PC-3 (cell line): ENCODE data around the gene UBR3. TPM values are rescaled to one million over a fixed set of nuclear protein-coding genes. Genes with fewer than 3 reads are reported as not detected.

Source experiments
- ATAC-seq: fragments of 200-7000 bp; cut with Tn5 transposase; 2 replicates; pipeline ENCODE4 v1.9.1; 2020; ENCODE audit warnings: mild to moderate bottlenecking, moderate library complexity
- BruUV-seq: library from RNA; stranded (reverse); fragments of 400-500 nt; replicated peaks from 2 replicates; lab custom pipeline; 2021; lab: Mats Ljungman, UMichigan
- CTCF ChIA-PET: fragments of 300-600 bp; sonication (Branson Sonifier 250); formaldehyde crosslinking; loops from one replicate; lab custom pipeline; 2022; ENCODE audit warnings: antibody characterized with exemption; lab: Charles Lee
- POLR2A ChIA-PET: fragments of 300-600 bp; sonication (Branson Sonifier 250); formaldehyde crosslinking; loops from one replicate; lab custom pipeline; 2022; ENCODE audit warnings: antibody characterized with exemption; ENCODE audit not compliant: unreplicated experiment; lab: Charles Lee
- DNase-seq: peaks from one replicate; pipeline ENCODE4 v3.0.0-alpha.2; 2015
- H2AFZ ChIP-seq: fragments of 300-600 bp; sonication (generic); 2 replicates; pipeline ENCODE4 v1.6.0; 2016; ENCODE audit warnings: antibody characterized with exemption, low read length
- H3F3A ChIP-seq: fragments of 300-600 bp; sonication (generic); one replicate; pipeline ENCODE4 v1.6.0; 2017; ENCODE audit warnings: antibody characterized with exemption, low read length, control low read depth, mild to moderate bottlenecking; ENCODE audit not compliant: unreplicated experiment
- H3K27ac ChIP-seq: fragments of 300-600 bp; sonication (generic); 2 replicates; pipeline ENCODE4 v1.5.1; 2016; ENCODE audit warnings: mild to moderate bottlenecking, low read length
- H3K27me3 ChIP-seq: fragments of 300-600 bp; sonication (generic); 2 replicates; pipeline ENCODE4 v1.6.1; 2016; ENCODE audit warnings: low read length, mixed read lengths
- H3K36me3 ChIP-seq: fragments of 300-600 bp; sonication (generic); 2 replicates; pipeline ENCODE4 v1.6.1; 2016; ENCODE audit warnings: low read depth, mixed run types, low read length, mixed read lengths
- H3K4me1 ChIP-seq: fragments of 300-600 bp; sonication (generic); 2 replicates; pipeline ENCODE4 v1.5.1; 2016; ENCODE audit warnings: low read length; ENCODE audit not compliant: insufficient read depth
- H3K4me2 ChIP-seq: fragments of 300-600 bp; sonication (generic); 2 replicates; pipeline ENCODE4 v1.6.0; 2016; ENCODE audit warnings: low read length
- H3K4me3 ChIP-seq: fragments of 300-600 bp; sonication (generic); 2 replicates; pipeline ENCODE4 v1.5.1; 2016; ENCODE audit warnings: mild to moderate bottlenecking, low read length, mixed read lengths
- H3K79me2 ChIP-seq: fragments of 300-600 bp; sonication (generic); 2 replicates; pipeline ENCODE4 v1.6.1; 2017; ENCODE audit warnings: low read length, mixed read lengths
- H3K9ac ChIP-seq: fragments of 300-600 bp; sonication (generic); 2 replicates; pipeline ENCODE4 v1.6.0; 2016; ENCODE audit warnings: mild to moderate bottlenecking, low read length
- H3K9me2 ChIP-seq: fragments of 300-600 bp; sonication (generic); replicated peaks from 2 replicates; pipeline ENCODE4 v1.6.1; 2016; ENCODE audit warnings: mixed run types, low read length, mixed read lengths
- H3K9me3 ChIP-seq: fragments of 300-600 bp; sonication (generic); 2 replicates; pipeline ENCODE4 v1.6.1; 2016; ENCODE audit warnings: low read length, mixed read lengths
- H4K20me1 ChIP-seq: fragments of 300-600 bp; sonication (generic); 2 replicates; pipeline ENCODE4 v1.6.1; 2016; ENCODE audit warnings: low read length, mixed read lengths
- CTCF ChIP-seq: fragments of 300-600 bp; sonication (generic); conservative IDR thresholded peaks from 2 replicates; pipeline ENCODE4 v1.5.1; 2017; ENCODE audit warnings: antibody characterized with exemption, low read depth, mild to moderate bottlenecking, low read length
- EZH2 ChIP-seq: fragments of 300-600 bp; sonication (generic); IDR thresholded peaks from one replicate; pipeline ENCODE4 v1.6.1; 2017; ENCODE audit warnings: antibody characterized with exemption, mild to moderate bottlenecking, low read length; ENCODE audit not compliant: unreplicated experiment
- EZH2phosphoT487 ChIP-seq: fragments of 300-600 bp; sonication (generic); IDR thresholded peaks from 2 replicates; pipeline ENCODE4 v1.6.1; 2018; ENCODE audit warnings: mild to moderate bottlenecking, antibody characterized with exemption, low read length, borderline replicate concordance
- intact Hi-C: fragments of 100-400 bp; cut with micrococcal nuclease; formaldehyde crosslinking; loops from 2 replicates; pipeline ENCODE4 v1.9.0; 2023
- total RNA-seq: library from RNA; depleted of rRNA; stranded (reverse); fragments of >200 nt; gene quantifications from 2 replicates; pipeline ENCODE4 v1.2.3, GENCODE V29; 2014

UBR3 gene
- total RNA-seq, 1 experiment from 2014 or later, result 30.9 TPM

- H2AFZ ChIP-seq, result no peak overlapping the region
- H3K79me2 ChIP-seq, result peaks cover 97% of the 10 kb centered on the region
- H3K36me3 ChIP-seq, result peaks cover 11% of the 10 kb centered on the region; the same call in 1 of the 2 replicates
- no peak for TF ChIP-seq CTCF
- no peak overlapping the region for H3K4me2 ChIP-seq
- H3K27me3 ChIP-seq, result no peaks in the 10 kb centered on the region
- H3K9ac ChIP-seq, result no peak overlapping the region
- H3K9me2 ChIP-seq, result no peaks in the 10 kb centered on the region
- ChIA-PET CTCF (no interaction called here), POLR2A (no interaction called here)
- BruUV-seq, result no TSS peak
- no peaks in the 10 kb centered on the region for H3K9me3 ChIP-seq
- no peaks in the 10 kb centered on the region for H3K4me1 ChIP-seq
- intact Hi-C loops, result no loop called here
- H3K4me3 ChIP-seq, result no peak overlapping the region
- H4K20me1 ChIP-seq, result peaks cover 11% of the 10 kb centered on the region
- DNase-seq (no peak), ATAC-seq (no peak)
- H3F3A ChIP-seq, result no peaks in the 10 kb centered on the region
- no peak overlapping the region for H3K27ac ChIP-seq
Observed at GRCh38 chr2:169834401-169834800, 7.1 kb downstream of the UBR3 start.

- Histone ChIP-seq H3F3A (no peaks in the 10 kb centered on the region), H3K27me3 (no peaks in the 10 kb centered on the region), H4K20me1 (no peaks in the 10 kb centered on the region), H3K9me3 (no peaks in the 10 kb centered on the region), H3K79me2 (peaks cover 85% of the 10 kb centered on the region), H3K36me3 (peaks cover 6% of the 10 kb centered on the region; the same call in 1 of the 2 replicates), H3K9ac (no peak overlapping the region), H3K4me1 (no peaks in the 10 kb centered on the region), H3K4me2 (no peak overlapping the region), H3K9me2 (no peaks in the 10 kb centered on the region), H3K4me3 (no peak overlapping the region), H3K27ac (no peak overlapping the region), H2AFZ (no peak overlapping the region)
- no TSS peak for BruUV-seq
- DNase-seq (no peak), ATAC-seq (no peak)
- intact Hi-C loops, result no loop called here
- CTCF ChIA-PET, result no interaction called here
- TF ChIP-seq CTCF (no peak), EZH2phosphoT487 (no peak), EZH2 (no peak)
- POLR2A ChIA-PET, result no interaction called here
Observed at GRCh38 chr2:169838743-169839489, 11.7 kb downstream of the UBR3 start.

- no peak for TF ChIP-seq CTCF
- no peak for TF ChIP-seq EZH2
- no peak for TF ChIP-seq EZH2phosphoT487
- Histone ChIP-seq H3K79me2 (peaks cover 85% of the 10 kb centered on the region), H3K9me3 (no peaks in the 10 kb centered on the region), H3F3A (no peaks in the 10 kb centered on the region), H3K4me1 (no peaks in the 10 kb centered on the region), H3K4me3 (no peak overlapping the region), H3K4me2 (no peak overlapping the region), H3K9me2 (no peaks in the 10 kb centered on the region), H3K27me3 (no peaks in the 10 kb centered on the region), H3K9ac (no peak overlapping the region), H3K36me3 (peaks cover 6% of the 10 kb centered on the region; the same call in 1 of the 2 replicates), H3K27ac (no peak overlapping the region), H2AFZ (no peak overlapping the region), H4K20me1 (no peaks in the 10 kb centered on the region)
- no TSS peak for BruUV-seq
- DNase-seq (no peak), ATAC-seq (no peak)
- POLR2A ChIA-PET, result no interaction called here
- CTCF ChIA-PET, result no interaction called here
- intact Hi-C loops, result no loop called here
Observed at GRCh38 chr2:169839954-169840746, 12.9 kb downstream of the UBR3 start.
